Vagina (tissue), 2 donors: Measurements from ENCODE around the gene FLRT1.
"Not testable (repeated sequence)": the region's sequence is repeated elsewhere in the genome, so short reads cannot be mapped to it uniquely, and the experiment has no call there.

Experiments used
- POLR2A ChIP-seq, 2 donors: fragments of 450-650 bp; IDR thresholded peaks; one replicate each; pipeline ENCODE4 v1.6.1; 2017; ENCODE audit warnings: antibody characterized with exemption in 2 of 2, mild to moderate bottlenecking in 2 of 2, moderate library complexity in 2 of 2
- POLR2AphosphoS5 ChIP-seq, 2 donors: sonication (generic); formaldehyde crosslinking; IDR thresholded peaks; one replicate each; pipeline ENCODE4 v1.9.0; 2017; ENCODE audit warnings: antibody characterized with exemption in 2 of 2, mild to moderate bottlenecking in 2 of 2, low read depth in 1 of 2; ENCODE audit not compliant: insufficient read depth in 1 of 2

DNA sequence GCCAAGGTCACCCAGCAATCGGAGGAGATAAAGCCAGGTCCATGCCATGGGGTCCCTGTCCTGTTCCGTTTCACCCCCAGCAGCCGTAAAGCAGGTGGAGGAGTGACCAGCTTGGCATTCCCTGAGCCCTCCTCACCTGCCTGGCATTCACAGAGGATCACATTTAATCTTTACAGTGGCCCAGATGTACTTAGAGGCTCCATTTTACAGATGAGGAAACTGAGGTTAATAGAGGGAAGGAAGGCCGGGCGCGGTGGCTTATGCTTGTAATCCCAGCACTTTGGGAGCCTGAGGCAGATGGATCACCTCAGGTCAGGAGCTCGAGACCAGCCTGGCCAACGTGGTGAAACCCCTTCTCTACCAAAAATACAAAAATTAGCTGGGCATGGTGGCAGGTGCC is 11.6 kb downstream of the FLRT1 start:
- not testable (repeated sequence) for TF ChIP-seq POLR2AphosphoS5 (IDR thresholded peaks at IDR 0.05; ENCODE audit: insufficient read depth in 1 of 2, low read depth in 1 of 2); POLR2A (IDR thresholded peaks at IDR 0.05)
